Inferior parietal cortex (tissue), 1 donor: ENCODE results near the gene FBXO5.

Experiments used
- DNase-seq: peaks from one replicate; pipeline ENCODE4 v3.0.0-alpha.2; 2016; ENCODE audit errors: extremely low spot score

The FBXO5 gene

DNA sequence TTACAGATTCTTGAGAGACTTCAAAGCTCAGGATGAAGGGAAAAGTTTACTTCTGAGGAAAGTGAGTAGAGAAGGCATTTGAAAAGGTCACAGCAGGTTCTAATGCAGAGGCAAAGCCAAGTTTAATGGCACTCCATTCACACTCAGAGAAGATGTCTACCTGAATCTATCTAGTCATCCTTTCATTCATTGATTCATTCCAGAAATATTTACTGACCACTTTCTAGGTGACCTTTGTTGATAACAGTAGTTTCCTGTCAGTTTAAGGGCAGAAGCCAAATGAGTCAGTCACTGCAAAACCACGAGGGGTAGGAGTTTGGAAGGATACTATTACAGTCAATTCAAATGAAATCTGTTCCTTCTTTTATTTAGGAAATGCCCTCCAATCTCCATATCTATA, 30.8 kb downstream of the FBXO5 start:
- DNase-seq: no peak

GRCh38 chr6:152950240-152950639, 32.6 kb downstream of the FBXO5 start:
- no peak for DNase-seq

DNA sequence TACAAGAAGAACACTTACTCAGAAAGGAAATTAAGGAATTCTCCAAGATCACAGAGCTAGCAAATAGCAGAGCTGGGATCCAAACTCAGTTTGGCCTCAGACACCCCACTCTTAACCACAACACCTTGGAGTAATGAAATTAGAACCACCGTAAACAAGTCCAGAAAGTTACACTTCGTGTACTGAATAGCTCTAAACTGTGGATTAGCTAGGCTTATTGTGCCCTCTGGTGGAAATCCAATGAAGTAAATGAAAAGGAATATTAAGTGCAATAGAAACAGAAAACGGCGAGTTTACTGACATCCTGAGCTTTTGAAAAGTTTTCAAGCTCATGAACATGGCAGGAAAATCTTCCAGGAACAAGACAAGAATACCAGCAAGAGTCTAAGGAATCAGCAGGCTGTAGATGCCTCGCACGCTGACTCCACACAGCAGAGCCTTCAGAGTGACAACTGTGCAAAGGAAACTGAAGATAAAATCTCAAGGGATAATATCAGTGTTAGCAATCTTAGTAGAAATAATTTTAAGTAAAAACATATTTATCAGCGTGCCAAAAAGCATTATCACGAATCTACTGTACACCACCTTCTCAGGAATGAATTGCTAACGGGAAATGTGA, 34.6 kb downstream of the FBXO5 start:
- DNase-seq: peak; percentile 77

DNA sequence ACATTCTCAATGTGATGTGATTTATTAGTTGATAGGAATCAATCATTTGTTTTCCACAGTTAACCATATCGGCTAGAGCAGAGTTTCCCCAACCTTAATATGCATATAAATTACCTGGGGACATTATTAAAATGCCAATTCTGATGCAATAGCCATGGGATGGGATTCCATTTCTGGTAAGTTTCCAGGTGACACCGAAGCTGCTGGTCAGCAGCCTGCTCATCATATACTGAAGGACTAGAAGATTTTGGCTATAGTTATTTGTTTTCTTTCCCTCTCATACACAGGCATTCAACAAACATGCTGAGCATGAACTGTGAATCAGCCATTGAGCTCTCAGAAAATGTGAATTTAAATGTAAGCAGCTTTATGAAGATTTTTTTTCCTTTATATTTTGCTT, 35.8 kb downstream of the FBXO5 start:
- DNase-seq: no peak

DNA sequence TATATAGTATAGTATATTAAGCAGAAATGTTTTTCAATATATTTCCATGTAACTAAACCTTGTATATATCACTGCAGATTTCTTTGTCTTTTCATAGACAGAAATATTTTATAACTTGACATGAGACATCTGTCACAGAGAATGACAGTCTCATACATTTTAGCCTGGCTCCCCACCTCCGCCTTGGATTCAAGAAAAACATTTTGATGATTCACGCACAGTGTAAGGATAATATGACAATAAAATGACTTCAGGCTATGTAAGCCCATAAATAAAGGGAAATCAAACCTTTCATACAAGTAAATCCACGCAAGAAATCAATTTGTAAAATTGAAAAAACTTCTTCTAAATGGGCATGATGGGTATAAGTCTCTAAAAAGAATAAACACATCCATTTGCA, 36.4 kb downstream of the FBXO5 start:
- no peak for DNase-seq

- DNase-seq: no peak
Observed at GRCh38 chr6:152943260-152943897, 39.5 kb downstream of the FBXO5 start.

DNA sequence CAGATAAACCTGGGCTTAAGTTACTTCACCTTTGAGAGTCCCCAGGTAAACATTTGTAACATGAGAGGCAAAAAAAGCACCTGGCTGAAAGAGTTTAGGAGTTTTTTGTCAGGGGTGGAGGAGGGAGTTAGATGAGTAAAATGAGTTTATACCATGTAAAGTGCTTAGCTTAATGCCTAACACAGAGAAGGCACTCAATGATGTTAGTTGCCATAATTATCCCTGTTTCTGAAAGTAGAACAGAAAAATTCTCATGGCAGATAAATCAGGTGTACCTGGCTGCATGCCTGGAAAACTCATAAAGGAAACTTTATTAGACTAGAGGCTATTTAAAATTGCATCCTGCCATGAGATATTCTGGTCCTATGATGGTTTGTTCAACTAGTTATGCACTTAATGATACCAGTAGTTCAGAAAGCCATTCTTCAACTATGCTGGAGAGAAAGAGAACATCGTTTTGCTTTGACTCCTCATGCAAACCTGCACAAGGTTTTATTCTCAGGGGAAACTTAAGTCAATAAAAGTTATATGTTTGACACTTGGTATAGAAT, 40.4 kb downstream of the FBXO5 start:
- DNase-seq: no peak

DNA sequence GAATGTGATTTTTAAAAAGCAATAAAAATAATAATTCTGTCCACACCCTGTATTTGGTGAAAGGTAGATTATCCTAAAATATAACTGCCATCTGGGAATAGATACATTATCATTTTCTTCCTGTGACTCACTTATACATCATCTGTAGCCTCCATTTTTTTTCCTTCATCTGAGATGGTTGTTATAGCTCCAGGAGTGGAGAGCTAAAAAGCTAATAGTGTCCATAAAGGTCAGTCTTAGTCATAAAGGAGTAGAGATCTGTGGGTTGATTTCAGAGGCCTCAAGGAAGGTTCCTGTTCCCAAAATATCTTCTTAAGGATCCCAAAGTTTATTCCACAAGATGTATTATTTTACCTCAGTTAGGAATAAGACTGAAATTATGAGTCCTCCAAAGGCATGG, 41.1 kb downstream of the FBXO5 start:
- DNase-seq: no peak

DNA sequence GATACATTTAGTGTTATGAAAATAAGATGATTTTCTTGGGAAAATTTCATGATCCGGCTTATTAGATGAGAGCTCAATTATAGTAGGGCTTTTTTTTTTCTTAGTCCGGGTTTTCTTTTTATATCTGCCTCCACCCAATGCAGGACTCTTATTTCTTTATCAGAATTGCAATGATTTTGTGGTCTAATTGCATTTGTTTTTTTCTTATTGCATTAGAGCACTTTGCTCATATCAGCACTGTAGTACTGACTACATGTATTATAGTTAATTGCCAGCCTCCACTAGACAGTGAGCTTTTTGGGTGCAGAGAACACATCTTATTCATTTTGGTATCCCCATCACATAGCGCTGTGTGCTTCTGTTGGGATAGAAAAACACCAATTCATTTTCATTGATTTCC, 50.0 kb downstream of the FBXO5 start:
- DNase-seq: no peak

DNA sequence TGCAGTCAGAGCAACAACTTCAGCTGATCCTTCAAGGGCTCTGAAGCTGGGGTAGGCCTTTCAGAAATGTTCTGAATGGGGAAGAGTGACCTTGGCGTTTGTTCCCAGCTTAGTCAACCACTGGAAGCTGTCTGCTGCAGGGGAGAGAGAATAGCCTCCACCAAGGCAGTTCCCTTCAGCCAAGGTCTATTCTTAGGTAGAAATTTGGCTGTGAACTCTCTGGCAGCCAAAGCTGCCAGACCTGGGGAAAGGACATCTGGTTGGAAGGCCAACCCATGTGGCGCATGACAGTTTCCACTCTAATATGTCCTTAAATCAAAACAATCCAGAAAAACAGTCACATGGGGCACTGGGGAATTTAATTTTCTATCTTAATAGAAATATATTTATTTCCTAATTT, 60.1 kb downstream of the FBXO5 start:
- DNase-seq: no peak
